Measurements from ENCODE around the gene RNASEH1. TPM values are rescaled to one million over a fixed set of nuclear protein-coding genes. Genes with fewer than 3 reads are reported as not detected.
A peak's percentile ranks its signal among the peaks of the same experiment; 100 is the strongest.

The RNASEH1 gene
- total and polyA plus RNA-seq, 2 of the 13 experiments (the other 11 are each of a cell fraction or from before 2014, with no cell fraction given): 14.5 to 57.4 TPM

DNA sequence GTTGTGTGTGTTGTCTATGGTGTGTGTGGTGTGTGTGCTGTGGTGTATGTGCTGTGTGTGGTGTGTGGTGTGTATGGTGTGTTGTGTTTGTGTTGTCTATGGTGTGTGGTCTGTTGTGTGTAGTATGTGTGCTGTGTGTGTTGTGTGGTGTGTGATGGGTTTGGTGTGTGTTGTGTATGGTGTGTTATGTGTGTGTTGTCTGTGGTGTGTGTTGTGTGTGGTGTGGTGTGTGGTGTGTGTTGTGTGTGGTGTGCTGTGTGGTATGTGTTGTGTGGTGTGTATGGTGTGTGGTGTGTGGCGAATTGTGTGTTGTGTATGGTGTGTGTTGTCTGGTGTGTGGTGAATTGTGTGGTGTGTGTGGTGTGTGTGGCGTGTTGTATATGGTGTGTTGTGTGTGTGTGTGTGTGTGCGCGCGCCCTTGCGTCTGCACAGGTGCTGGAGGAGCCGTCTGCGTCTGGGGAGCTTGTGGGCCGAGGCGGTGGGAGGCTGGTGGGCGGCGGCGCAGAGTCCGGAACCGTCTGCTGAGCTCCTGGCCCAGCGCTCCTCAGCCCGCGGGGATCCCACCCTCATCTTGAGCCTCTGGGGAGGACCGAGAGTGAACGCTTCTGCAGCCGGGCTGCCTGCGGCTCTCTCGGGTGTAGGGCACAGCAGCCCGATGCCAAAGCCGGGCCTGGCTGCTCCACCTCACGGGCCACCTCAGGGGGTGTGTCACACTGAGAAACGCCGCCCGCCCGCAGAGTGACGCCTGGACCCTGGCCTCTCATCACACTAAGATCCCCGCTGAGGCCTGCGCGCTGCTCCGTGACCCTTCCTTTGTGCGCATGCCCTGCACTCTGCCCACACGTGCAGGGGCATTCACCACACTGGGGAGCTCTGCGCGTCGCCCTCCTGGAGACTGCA lies 30.0 kb downstream of the RNASEH1 start (continued):
- TF ChIP-seq, protein P1, sequence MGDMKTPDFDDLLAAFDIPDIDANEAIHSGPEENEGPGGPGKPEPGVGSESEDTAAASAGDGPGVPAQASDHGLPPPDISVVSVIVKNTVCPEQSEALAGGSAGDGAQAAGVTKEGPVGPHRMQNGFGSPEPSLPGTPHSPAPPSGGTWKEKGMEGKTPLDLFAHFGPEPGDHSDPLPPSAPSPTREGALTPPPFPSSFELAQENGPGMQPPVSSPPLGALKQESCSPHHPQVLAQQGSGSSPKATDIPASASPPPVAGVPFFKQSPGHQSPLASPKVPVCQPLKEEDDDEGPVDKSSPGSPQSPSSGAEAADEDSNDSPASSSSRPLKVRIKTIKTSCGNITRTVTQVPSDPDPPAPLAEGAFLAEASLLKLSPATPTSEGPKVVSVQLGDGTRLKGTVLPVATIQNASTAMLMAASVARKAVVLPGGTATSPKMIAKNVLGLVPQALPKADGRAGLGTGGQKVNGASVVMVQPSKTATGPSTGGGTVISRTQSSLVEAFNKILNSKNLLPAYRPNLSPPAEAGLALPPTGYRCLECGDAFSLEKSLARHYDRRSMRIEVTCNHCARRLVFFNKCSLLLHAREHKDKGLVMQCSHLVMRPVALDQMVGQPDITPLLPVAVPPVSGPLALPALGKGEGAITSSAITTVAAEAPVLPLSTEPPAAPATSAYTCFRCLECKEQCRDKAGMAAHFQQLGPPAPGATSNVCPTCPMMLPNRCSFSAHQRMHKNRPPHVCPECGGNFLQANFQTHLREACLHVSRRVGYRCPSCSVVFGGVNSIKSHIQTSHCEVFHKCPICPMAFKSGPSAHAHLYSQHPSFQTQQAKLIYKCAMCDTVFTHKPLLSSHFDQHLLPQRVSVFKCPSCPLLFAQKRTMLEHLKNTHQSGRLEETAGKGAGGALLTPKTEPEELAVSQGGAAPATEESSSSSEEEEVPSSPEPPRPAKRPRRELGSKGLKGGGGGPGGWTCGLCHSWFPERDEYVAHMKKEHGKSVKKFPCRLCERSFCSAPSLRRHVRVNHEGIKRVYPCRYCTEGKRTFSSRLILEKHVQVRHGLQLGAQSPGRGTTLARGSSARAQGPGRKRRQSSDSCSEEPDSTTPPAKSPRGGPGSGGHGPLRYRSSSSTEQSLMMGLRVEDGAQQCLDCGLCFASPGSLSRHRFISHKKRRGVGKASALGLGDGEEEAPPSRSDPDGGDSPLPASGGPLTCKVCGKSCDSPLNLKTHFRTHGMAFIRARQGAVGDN (CRISPR knock-in tag; IDR thresholded peaks at IDR 0.05): 0 out of 2 replicates have a peak, but pooled peaks have one; percentile 12
- TF ChIP-seq DPF2 (CRISPR knock-in tag; IDR thresholded peaks at IDR 0.05; ENCODE audit: borderline replicate concordance, low read depth) (0 out of 2 replicates have a peak, but pooled peaks have one; percentile 31), CHCHD3 (CRISPR knock-in tag; IDR thresholded peaks at IDR 0.05) (0 out of 2 replicates have a peak, but pooled peaks have one; percentile 82), MTF2 (CRISPR knock-in tag; IDR thresholded peaks at IDR 0.05; ENCODE audit: borderline replicate concordance) (no peak), FOXP1 (IDR thresholded peaks at IDR 0.05) (peak; percentile 24; the same call in 1 of the 2 replicates), FOXP1 (CRISPR knock-in tag; IDR thresholded peaks at IDR 0.05) (no peak), ZNF207 (IDR thresholded peaks at IDR 0.05; ENCODE audit: borderline replicate concordance) (0 out of 2 replicates have a peak, but pooled peaks have one; percentile 23), ZNF430 (CRISPR knock-in tag; IDR thresholded peaks at IDR 0.05) (no peak)
- TF ChIP-seq, protein P2, sequence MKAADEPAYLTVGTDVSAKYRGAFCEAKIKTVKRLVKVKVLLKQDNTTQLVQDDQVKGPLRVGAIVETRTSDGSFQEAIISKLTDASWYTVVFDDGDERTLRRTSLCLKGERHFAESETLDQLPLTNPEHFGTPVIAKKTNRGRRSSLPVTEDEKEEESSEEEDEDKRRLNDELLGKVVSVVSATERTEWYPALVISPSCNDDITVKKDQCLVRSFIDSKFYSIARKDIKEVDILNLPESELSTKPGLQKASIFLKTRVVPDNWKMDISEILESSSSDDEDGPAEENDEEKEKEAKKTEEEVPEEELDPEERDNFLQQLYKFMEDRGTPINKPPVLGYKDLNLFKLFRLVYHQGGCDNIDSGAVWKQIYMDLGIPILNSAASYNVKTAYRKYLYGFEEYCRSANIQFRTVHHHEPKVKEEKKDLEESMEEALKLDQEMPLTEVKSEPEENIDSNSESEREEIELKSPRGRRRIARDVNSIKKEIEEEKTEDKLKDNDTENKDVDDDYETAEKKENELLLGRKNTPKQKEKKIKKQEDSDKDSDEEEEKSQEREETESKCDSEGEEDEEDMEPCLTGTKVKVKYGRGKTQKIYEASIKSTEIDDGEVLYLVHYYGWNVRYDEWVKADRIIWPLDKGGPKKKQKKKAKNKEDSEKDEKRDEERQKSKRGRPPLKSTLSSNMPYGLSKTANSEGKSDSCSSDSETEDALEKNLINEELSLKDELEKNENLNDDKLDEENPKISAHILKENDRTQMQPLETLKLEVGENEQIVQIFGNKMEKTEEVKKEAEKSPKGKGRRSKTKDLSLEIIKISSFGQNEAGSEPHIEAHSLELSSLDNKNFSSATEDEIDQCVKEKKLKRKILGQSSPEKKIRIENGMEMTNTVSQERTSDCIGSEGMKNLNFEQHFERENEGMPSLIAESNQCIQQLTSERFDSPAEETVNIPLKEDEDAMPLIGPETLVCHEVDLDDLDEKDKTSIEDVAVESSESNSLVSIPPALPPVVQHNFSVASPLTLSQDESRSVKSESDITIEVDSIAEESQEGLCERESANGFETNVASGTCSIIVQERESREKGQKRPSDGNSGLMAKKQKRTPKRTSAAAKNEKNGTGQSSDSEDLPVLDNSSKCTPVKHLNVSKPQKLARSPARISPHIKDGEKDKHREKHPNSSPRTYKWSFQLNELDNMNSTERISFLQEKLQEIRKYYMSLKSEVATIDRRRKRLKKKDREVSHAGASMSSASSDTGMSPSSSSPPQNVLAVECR (CRISPR knock-in tag; IDR thresholded peaks at IDR 0.05; ENCODE audit: borderline replicate concordance): no peak
- TF ChIP-seq, protein P3, sequence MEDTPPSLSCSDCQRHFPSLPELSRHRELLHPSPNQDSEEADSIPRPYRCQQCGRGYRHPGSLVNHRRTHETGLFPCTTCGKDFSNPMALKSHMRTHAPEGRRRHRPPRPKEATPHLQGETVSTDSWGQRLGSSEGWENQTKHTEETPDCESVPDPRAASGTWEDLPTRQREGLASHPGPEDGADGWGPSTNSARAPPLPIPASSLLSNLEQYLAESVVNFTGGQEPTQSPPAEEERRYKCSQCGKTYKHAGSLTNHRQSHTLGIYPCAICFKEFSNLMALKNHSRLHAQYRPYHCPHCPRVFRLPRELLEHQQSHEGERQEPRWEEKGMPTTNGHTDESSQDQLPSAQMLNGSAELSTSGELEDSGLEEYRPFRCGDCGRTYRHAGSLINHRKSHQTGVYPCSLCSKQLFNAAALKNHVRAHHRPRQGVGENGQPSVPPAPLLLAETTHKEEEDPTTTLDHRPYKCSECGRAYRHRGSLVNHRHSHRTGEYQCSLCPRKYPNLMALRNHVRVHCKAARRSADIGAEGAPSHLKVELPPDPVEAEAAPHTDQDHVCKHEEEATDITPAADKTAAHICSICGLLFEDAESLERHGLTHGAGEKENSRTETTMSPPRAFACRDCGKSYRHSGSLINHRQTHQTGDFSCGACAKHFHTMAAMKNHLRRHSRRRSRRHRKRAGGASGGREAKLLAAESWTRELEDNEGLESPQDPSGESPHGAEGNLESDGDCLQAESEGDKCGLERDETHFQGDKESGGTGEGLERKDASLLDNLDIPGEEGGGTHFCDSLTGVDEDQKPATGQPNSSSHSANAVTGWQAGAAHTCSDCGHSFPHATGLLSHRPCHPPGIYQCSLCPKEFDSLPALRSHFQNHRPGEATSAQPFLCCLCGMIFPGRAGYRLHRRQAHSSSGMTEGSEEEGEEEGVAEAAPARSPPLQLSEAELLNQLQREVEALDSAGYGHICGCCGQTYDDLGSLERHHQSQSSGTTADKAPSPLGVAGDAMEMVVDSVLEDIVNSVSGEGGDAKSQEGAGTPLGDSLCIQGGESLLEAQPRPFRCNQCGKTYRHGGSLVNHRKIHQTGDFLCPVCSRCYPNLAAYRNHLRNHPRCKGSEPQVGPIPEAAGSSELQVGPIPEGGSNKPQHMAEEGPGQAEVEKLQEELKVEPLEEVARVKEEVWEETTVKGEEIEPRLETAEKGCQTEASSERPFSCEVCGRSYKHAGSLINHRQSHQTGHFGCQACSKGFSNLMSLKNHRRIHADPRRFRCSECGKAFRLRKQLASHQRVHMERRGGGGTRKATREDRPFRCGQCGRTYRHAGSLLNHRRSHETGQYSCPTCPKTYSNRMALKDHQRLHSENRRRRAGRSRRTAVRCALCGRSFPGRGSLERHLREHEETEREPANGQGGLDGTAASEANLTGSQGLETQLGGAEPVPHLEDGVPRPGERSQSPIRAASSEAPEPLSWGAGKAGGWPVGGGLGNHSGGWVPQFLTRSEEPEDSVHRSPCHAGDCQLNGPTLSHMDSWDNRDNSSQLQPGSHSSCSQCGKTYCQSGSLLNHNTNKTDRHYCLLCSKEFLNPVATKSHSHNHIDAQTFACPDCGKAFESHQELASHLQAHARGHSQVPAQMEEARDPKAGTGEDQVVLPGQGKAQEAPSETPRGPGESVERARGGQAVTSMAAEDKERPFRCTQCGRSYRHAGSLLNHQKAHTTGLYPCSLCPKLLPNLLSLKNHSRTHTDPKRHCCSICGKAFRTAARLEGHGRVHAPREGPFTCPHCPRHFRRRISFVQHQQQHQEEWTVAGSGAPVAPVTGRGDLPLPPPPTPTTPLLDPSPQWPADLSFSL (CRISPR knock-in tag; IDR thresholded peaks at IDR 0.05): peak; percentile 98

Data from HepG2 (cell line).